Osteoblast (primary cell): ENCODE data around the gene MPZ. TPM values are rescaled to one million over a fixed set of nuclear protein-coding genes. Genes with fewer than 3 reads are reported as not detected.

Experiments
- DNase-seq: peaks from one replicate; pipeline ENCODE4 v3.0.0; 2011; ENCODE audit warnings: low spot score, mixed read lengths; ENCODE audit not compliant: insufficient read length; ENCODE audit errors: missing footprints
- H2AFZ ChIP-seq: 2 replicates; pipeline ENCODE4 v1.6.0; 2011; ENCODE audit warnings: mild to moderate bottlenecking, low read length
- H3K27ac ChIP-seq: 2 replicates; pipeline ENCODE4 v1.5.1; 2011; ENCODE audit warnings: mild to moderate bottlenecking, low read depth, low read length, moderate library complexity
- H3K27me3 ChIP-seq: 2 replicates; pipeline ENCODE4 v1.6.0; 2012; ENCODE audit warnings: mild to moderate bottlenecking, control low read depth, inconsistent platforms, low read length, moderate library complexity; ENCODE audit not compliant: insufficient read depth
- H3K36me3 ChIP-seq: 2 replicates; pipeline ENCODE4 v1.5.1; 2011; ENCODE audit warnings: mild to moderate bottlenecking, low read length, control low read depth, moderate library complexity; ENCODE audit not compliant: insufficient read depth
- H3K4me1 ChIP-seq: 2 replicates; pipeline ENCODE4 v1.5.1; 2011; ENCODE audit warnings: mild to moderate bottlenecking, low read length, control low read depth, moderate library complexity; ENCODE audit not compliant: insufficient read depth
- H3K4me2 ChIP-seq: 2 replicates; pipeline ENCODE4 v1.6.0; 2011; ENCODE audit warnings: mild to moderate bottlenecking, low read length; ENCODE audit not compliant: insufficient read depth
- H3K4me3 ChIP-seq: fragments of 200-600 bp; sonication (generic); 3 replicates; pipeline ENCODE4 v1.5.1; 2012; ENCODE audit warnings: mild to moderate bottlenecking, low read length, inconsistent platforms; ENCODE audit not compliant: insufficient read depth
- H3K79me2 ChIP-seq: 2 replicates; pipeline ENCODE4 v1.6.0; 2012; ENCODE audit warnings: mild to moderate bottlenecking, low read length, control low read depth, inconsistent platforms; ENCODE audit not compliant: insufficient read depth
- H3K9me3 ChIP-seq: 2 replicates; pipeline ENCODE4 v1.5.1; 2011; ENCODE audit warnings: low read depth, low read length, control low read depth
- H4K20me1 ChIP-seq: 2 replicates; pipeline ENCODE4 v1.6.0; 2012; ENCODE audit warnings: mild to moderate bottlenecking, low read length, control low read depth; ENCODE audit not compliant: insufficient read depth
- CTCF ChIP-seq: IDR thresholded peaks from 2 replicates; pipeline ENCODE4 v1.5.1; 2011; ENCODE audit warnings: mild to moderate bottlenecking, low read depth, low read length, moderate library complexity; ENCODE audit errors: extremely low read depth
- total RNA-seq: library from RNA; depleted of rRNA; stranded (reverse); fragments of >200 nt; gene quantifications from 2 replicates; pipeline ENCODE4 v1.2.3, GENCODE V29; 2012

The MPZ gene
- total RNA-seq, 1 donor, result 2.2 TPM

GRCh38 chr1:161350671-161351070 is 40.9 kb upstream of the MPZ start:
- no peaks in the 10 kb centered on the region for H3K4me1 ChIP-seq
- no peak overlapping the region for H3K4me2 ChIP-seq
- no peak overlapping the region for H3K4me3 ChIP-seq
- peaks cover 10% of the 10 kb centered on the region for H3K36me3 ChIP-seq
- no peak overlapping the region for H2AFZ ChIP-seq
- no peaks in the 10 kb centered on the region for H3K9me3 ChIP-seq
- TF ChIP-seq CTCF, result no peak
- H3K79me2 ChIP-seq, result peaks cover 6% of the 10 kb centered on the region
- no peaks in the 10 kb centered on the region for H3K27me3 ChIP-seq
- H4K20me1 ChIP-seq, result no peaks in the 10 kb centered on the region
- no peak overlapping the region for H3K27ac ChIP-seq
- DNase-seq, result no peak

GRCh38 chr1:161342821-161343220 is 33.1 kb upstream of the MPZ start:
- H3K79me2 ChIP-seq, result no peaks in the 10 kb centered on the region
- no peaks in the 10 kb centered on the region for H3K27me3 ChIP-seq
- no peak overlapping the region for H2AFZ ChIP-seq
- H4K20me1 ChIP-seq, result no peaks in the 10 kb centered on the region
- H3K4me1 ChIP-seq, result no peaks in the 10 kb centered on the region
- H3K36me3 ChIP-seq, result peaks cover 42% of the 10 kb centered on the region
- no peaks in the 10 kb centered on the region for H3K9me3 ChIP-seq
- no peak overlapping the region for H3K27ac ChIP-seq
- DNase-seq, result no peak
- no peak overlapping the region for H3K4me2 ChIP-seq
- TF ChIP-seq CTCF, result no peak
- no peak overlapping the region for H3K4me3 ChIP-seq

- no peak overlapping the region for H3K4me2 ChIP-seq
- H3K36me3 ChIP-seq, result peaks cover 42% of the 10 kb centered on the region
- no peak for TF ChIP-seq CTCF
Measured at GRCh38 chr1:161342177-161342576, 32.4 kb upstream of the MPZ start.

GRCh38 chr1:161335796-161336195 is 26.0 kb upstream of the MPZ start:
- peaks cover 3% of the 10 kb centered on the region for H3K79me2 ChIP-seq
- H3K4me2 ChIP-seq, result no peak overlapping the region
- H3K27ac ChIP-seq, result no peak overlapping the region
- no peaks in the 10 kb centered on the region for H3K9me3 ChIP-seq
- H3K27me3 ChIP-seq, result no peaks in the 10 kb centered on the region
- peaks cover 48% of the 10 kb centered on the region for H3K36me3 ChIP-seq
- H4K20me1 ChIP-seq, result no peaks in the 10 kb centered on the region
- no peak overlapping the region for H2AFZ ChIP-seq
- DNase-seq, result no peak
- no peak for TF ChIP-seq CTCF
- no peak overlapping the region for H3K4me3 ChIP-seq
- peaks cover 6% of the 10 kb centered on the region for H3K4me1 ChIP-seq

More at GRCh38 chr1:161342177-161342576, 32.4 kb upstream of the MPZ start:
- no peaks in the 10 kb centered on the region for H3K27me3 ChIP-seq
- H3K27ac ChIP-seq, result no peak overlapping the region
- H2AFZ ChIP-seq, result no peak overlapping the region
- H4K20me1 ChIP-seq, result no peaks in the 10 kb centered on the region
- H3K79me2 ChIP-seq, result peaks cover 1% of the 10 kb centered on the region
- no peaks in the 10 kb centered on the region for H3K4me1 ChIP-seq
- no peaks in the 10 kb centered on the region for H3K9me3 ChIP-seq
- no peak overlapping the region for H3K4me3 ChIP-seq
- no peak for DNase-seq
